Astrocyte of the spinal cord (primary cell): ENCODE data around the gene ENO3.

Source experiments
- DNase-seq: peaks from one replicate; pipeline ENCODE4 v3.0.0; 2011; ENCODE audit warnings: low read depth, low spot score
- H3K4me3 ChIP-seq: 2 replicates; pipeline ENCODE4 v1.5.1; 2011; ENCODE audit warnings: low read depth, mild to moderate bottlenecking, low read length, moderate library complexity
- in situ Hi-C: cut with HindIII; loops from 2 replicates; pipeline ENCODE4 v1.10.0; 2017; ENCODE audit warnings: low sequenced_read_pairs
- TF ChIP-seq, protein P1 (sequence below): IDR thresholded peaks from 2 replicates; pipeline ENCODE4 v1.5.1; 2012; ENCODE audit warnings: low read depth, mild to moderate bottlenecking, low read length, inconsistent platforms

Gene ENO3

DNA sequence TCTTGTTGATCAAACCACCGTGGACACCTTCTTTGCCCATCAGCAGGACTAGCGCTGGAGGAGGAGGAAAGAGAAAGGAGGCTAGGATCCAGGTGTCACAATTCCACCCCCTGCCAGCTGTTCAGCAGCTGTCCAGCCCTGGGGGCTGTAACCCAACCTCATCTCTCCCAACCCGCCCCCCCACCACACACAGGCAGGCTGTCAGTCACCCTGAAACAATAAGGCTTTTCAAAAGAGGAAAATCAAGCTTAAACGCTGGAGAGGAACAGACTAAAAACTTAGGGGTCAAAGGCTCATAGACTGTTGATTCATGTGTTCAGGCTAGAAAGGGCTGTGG is 5.0 kb upstream of the ENO3 start:
- DNase-seq, result no peak
- H3K4me3 ChIP-seq, result peak overlapping the region; percentile 96
- in situ Hi-C loops, result no loop called here
- TF ChIP-seq, protein P1, sequence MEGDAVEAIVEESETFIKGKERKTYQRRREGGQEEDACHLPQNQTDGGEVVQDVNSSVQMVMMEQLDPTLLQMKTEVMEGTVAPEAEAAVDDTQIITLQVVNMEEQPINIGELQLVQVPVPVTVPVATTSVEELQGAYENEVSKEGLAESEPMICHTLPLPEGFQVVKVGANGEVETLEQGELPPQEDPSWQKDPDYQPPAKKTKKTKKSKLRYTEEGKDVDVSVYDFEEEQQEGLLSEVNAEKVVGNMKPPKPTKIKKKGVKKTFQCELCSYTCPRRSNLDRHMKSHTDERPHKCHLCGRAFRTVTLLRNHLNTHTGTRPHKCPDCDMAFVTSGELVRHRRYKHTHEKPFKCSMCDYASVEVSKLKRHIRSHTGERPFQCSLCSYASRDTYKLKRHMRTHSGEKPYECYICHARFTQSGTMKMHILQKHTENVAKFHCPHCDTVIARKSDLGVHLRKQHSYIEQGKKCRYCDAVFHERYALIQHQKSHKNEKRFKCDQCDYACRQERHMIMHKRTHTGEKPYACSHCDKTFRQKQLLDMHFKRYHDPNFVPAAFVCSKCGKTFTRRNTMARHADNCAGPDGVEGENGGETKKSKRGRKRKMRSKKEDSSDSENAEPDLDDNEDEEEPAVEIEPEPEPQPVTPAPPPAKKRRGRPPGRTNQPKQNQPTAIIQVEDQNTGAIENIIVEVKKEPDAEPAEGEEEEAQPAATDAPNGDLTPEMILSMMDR, result no peak

DNA sequence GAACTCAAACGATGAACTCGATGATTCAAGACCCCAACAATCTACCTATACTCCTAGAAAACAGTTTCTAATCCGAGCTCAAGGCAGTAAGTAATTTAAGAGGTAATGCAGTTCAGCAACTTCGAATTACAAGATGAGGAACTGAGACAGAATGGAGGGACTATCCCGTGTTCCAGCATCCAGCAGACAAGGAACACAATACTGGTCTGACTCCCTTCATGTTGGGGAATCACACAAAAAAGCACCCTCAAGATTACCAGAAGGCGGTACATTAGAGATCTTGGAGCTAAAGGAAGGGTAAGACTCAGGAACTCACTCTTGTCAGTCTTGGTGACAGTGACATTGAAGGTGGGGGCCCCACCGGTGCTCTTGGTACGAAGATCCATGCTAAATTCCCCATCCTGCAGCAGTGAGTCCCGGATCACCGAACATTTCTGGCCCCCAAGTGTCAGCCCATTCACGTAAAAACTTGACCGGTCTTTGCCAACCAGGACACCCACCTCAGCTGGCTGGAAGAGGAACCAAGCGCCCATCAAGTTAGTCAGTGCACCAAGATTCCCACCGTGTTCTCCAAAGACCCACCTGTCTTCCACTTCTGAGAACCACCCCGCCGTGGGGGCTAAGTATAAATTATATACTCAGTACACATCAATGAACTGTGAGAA is 4.5 kb upstream of the ENO3 start:
- no peak for DNase-seq
- in situ Hi-C loops, result no loop called here
- peak overlapping the region; percentile 96 for H3K4me3 ChIP-seq
- TF ChIP-seq, protein P1, result no peak

- peak overlapping the region; percentile 96 for H3K4me3 ChIP-seq
- TF ChIP-seq, protein P1, result no peak
- in situ Hi-C loops, result no loop called here
- DNase-seq, result no peak
These were observed 3.9 kb upstream of the ENO3 start for GRCh38 chr17:4947010-4947410.

GRCh38 chr17:4947411-4948165 is 3.3 kb upstream of the ENO3 start:
- in situ Hi-C loops, result no loop called here
- peak overlapping the region; percentile 96 for H3K4me3 ChIP-seq
- TF ChIP-seq, protein P1, result no peak
- peak; percentile 57 for DNase-seq

GRCh38 chr17:4948166-4948930 is 2.6 kb upstream of the ENO3 start, which contains the start of gene PFN1:
TSS of gene PFN1 (minus strand) at chr17:4948530. CDS start at chr17:4948394, 136 bp downstream.
- peak; percentile 95 for DNase-seq
- TF ChIP-seq, protein P1, result no peak
- in situ Hi-C loops, result no loop called here
- peak within 1 kb of the TSS; percentile 96 for H3K4me3 ChIP-seq

- H3K4me3 ChIP-seq, result peak overlapping the region; percentile 96
- TF ChIP-seq, protein P1, result no peak
- peak; percentile 92 for DNase-seq
- in situ Hi-C loops, result no loop called here
These were observed 2.0 kb upstream of the ENO3 start for GRCh38 chr17:4948931-4949320.
